Bone marrow (tissue), 2 donors: ENCODE results near the gene MID2.
"Not testable (repeated sequence)": the region's sequence is repeated elsewhere in the genome, so short reads cannot be mapped to it uniquely, and the experiment has no call there.

Experiments
- DNase-seq, 2 donors: peaks; one replicate each; lab custom pipeline; 2025; lab: John Stamatoyannopoulos, UW

The MID2 gene

GRCh38 chrX:107825698-107826237 is at the start of gene MID2:
MID2 (plus strand) TSS chrX:107825866; CDS start chrX:107826427, 561 bp downstream.
- peak in 1 of 2 donors; percentile 20 for DNase-seq

- peak in 1 of 2 donors; percentile 66 for DNase-seq
Observed at GRCh38 chrX:107776649-107777535, 48.8 kb upstream of the MID2 start.

- no peak for DNase-seq
Observed at GRCh38 chrX:107777536-107777832, 48.2 kb upstream of the MID2 start, which contains the start of gene NCBP2L. NCBP2L (plus strand) TSS chrX:107777733; CDS start chrX:107794221, 16,488 bp downstream.

- no peak for DNase-seq
Observed at GRCh38 chrX:107780525-107780924, 45.1 kb upstream of the MID2 start.

GRCh38 chrX:107787827-107788226 is 37.8 kb upstream of the MID2 start:
- DNase-seq, result no peak

- DNase-seq, result no peak
Observed at GRCh38 chrX:107804427-107804826, 21.2 kb upstream of the MID2 start.

GRCh38 chrX:107805179-107805578 is 20.5 kb upstream of the MID2 start:
- DNase-seq, result no peak

GRCh38 chrX:107810053-107810452 is 15.6 kb upstream of the MID2 start:
- not testable (repeated sequence) for DNase-seq

- no peak for DNase-seq
Observed at GRCh38 chrX:107818900-107819521, 6.7 kb upstream of the MID2 start.

GRCh38 chrX:107823042-107823441 is 2.6 kb upstream of the MID2 start:
- DNase-seq, result no peak

GRCh38 chrX:107823456-107823855 is 2.2 kb upstream of the MID2 start:
- no peak for DNase-seq

- peak in 1 of 2 donors; percentile 17 for DNase-seq
Observed at GRCh38 chrX:107826238-107827029, 768 bp downstream of the MID2 start.

- DNase-seq, result no peak
Observed at GRCh38 chrX:107827030-107827831, 1.6 kb downstream of the MID2 start.

- no peak for DNase-seq
Observed at GRCh38 chrX:107827852-107828251, 2.2 kb downstream of the MID2 start.

- no peak for DNase-seq
Observed at GRCh38 chrX:107829878-107830277, 4.2 kb downstream of the MID2 start.

- no peak for DNase-seq
Observed at GRCh38 chrX:107831071-107831730, 5.5 kb downstream of the MID2 start.

GRCh38 chrX:107834275-107835201 is 8.9 kb downstream of the MID2 start:
- no peak for DNase-seq

- no peak for DNase-seq
Observed at GRCh38 chrX:107836958-107837357, 11.3 kb downstream of the MID2 start.

- DNase-seq, result no peak
Observed at GRCh38 chrX:107840971-107841370, 15.3 kb downstream of the MID2 start.
